HCEC 1CT (cell line): ENCODE measurements around the gene DLGAP3.

Experiments used
- DNase-seq: peaks from one replicate; pipeline ENCODE4 v3.0.0-alpha.2; 2017

Gene DLGAP3

DNA sequence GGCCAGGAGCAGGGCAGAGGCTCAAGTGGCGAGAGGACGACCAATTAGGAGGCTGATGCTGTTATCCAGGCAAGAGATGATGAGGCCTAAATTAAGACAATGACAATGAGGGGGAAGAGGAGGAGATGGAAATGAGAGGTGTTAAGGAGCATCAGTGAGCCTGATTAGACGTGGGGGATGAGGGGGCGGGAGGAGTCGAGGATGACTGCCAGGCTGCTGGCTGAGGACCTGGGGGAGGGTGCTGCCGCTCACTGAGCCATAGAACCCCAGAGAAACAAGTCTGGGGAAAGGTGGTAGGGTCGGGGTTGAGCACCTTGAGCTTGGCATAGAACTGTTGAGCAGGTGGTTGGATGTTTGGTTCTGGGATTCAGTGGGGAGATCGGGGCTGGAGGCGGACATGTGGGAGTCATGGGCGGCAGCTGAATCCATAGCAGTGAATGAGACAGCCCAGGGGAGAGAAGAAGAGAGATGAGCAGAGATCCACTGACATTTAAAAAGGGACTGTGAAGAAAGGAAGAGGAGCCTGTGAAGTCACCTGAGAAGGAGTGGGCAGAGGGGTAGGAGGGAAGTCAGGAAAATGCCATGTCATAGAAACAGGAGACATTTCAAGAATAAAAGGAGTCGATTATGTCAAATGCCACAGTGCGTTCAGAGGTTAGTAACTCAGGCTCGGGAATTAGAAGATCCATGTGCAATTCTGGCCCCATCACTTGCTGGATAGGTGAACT, 28.5 kb downstream of the DLGAP3 start:
- no peak for DNase-seq

DNA sequence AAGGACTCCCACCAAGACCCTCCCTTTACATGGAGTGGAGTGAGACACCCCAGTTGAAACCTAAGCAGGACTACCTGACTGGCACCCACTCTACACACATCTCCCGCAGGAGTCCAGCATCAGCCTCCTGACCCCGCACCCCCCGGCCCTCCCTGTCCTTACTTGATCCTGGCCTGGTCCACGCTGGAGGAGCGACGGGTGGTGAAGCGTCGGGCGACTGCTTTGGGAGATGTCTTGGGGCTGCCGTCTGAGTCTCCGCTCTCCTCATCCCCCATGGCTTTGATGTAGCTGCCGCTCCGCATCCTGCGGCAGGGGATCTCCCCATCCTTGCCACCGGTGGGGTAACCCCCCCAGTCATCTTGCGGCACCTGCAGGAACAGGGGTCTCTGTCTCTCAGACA, 29.5 kb downstream of the DLGAP3 start:
- no peak for DNase-seq

DNA sequence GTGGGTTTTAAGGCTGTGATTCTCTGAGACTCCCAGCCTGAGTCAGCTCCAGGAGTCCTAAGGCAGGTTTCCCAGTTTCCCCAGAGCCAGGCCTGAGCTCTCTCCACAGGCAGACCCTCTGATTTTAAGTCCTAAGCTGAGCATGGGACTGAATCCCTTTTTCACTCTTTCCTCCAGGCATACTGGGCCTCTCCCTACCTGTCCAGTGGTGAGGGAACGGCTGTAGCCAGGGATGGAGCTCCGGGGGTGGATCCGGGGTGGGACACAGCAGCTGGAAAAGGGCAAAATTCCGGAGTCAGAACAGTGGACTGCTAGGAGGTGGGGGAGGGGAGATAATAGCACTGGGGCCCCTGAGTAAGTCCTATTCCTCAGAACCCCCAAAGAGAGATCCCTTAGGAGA, 30.0 kb downstream of the DLGAP3 start:
- DNase-seq = no peak

DNA sequence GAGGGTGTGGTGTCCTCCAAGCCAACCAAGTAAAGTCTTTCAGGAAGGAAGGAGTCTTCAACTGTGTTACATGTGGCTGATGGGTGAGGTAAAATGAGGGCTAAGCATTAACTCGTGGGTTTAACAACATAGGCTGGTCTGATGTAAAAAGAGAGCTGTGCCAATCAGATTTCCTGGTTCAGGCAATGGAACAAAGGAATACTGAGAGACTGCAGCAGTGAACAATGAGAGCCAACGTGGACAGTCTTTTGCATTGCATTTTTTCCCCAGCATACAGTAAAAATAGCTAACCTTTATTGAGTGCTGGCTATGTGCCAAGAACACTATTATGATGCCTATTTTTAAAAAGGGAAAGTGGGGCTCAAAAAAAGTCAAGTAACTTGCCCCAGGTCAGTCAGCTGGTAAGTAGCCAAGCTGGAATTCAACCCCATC, 31.1 kb downstream of the DLGAP3 start:
- no peak for DNase-seq

DNA sequence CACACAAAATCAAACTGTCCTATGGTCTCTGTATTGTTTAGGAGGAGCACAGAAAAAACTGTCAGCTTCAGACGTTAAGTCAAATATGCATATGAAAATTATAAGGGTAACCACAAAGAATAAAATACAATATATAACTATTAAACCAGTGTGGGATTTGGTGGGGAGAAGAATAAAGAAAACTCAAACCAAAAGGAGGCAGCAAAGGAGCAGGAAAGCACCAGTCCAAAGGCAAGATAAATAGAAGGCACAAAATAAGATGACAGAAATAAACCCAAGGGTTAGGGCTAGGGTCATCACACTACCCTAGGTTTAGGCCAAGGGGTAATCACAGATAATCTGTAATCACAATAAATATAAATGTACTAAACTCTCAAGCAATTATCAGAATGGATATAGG, 32.8 kb downstream of the DLGAP3 start:
- no peak for DNase-seq

DNA sequence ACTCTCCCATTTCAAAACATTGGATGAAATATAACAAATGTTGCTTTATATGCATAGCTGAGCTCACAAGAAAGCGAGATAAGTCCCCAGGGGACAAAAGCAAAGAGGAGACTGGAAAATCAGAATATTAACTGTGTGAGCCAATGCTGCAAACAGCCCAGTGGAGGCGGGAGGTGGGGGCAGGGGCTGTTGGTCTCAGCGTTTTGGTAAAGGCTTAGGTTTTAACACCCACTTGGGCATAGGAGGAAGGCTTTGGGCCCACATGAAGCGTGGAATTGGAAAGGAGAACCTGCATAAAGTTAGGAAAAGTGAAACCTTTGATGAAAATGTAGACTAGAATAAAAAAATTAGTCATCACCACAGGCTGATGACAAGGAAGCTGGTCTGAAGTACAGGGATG, 39.7 kb downstream of the DLGAP3 start:
- DNase-seq = no peak

DNA sequence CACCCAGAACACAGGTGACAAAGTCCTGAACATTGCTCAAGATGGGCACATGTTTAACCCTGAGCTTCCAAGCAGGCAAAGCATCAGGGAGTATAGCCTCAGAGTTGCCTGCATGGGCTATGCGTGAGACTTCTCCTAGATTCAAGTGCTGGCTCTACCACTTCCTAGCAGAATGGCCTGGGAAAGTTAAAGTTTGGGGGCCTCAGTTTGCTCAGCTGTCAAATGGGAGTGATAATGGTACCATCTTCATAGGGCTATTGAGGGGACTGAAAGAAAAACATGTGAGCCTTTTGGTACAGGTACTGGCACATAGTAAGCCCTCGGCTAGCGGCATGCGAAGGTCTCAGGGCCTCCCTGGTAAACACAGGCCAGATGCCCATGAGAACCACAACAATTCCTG, 41.9 kb downstream of the DLGAP3 start:
- DNase-seq = no peak

- no peak for DNase-seq
These were observed 43.8 kb downstream of the DLGAP3 start for GRCh38 chr1:34885405-34886247.

GRCh38 chr1:34884961-34885360, 44.5 kb downstream of the DLGAP3 start:
- DNase-seq = no peak

GRCh38 chr1:34884536-34884935, 44.9 kb downstream of the DLGAP3 start:
- no peak for DNase-seq

DNA sequence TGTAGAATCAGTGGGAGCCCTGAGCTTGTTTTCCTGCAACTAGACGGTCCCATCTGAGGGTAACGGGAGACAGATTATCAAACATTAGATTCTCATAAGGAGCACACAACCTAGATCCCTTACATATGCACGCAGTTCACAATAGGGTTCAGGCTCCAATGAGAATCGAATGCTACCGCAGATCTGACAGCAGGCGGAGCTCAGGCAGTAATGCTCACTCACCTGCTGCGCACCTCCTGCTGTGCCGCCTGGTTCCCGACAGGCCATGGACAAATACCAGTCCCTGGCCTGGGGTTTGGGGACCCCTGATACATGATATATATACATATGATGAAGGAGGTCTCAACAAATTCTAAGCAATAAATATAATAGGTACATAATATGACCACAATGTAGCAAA, 50.2 kb downstream of the DLGAP3 start:
- DNase-seq = no peak

DNA sequence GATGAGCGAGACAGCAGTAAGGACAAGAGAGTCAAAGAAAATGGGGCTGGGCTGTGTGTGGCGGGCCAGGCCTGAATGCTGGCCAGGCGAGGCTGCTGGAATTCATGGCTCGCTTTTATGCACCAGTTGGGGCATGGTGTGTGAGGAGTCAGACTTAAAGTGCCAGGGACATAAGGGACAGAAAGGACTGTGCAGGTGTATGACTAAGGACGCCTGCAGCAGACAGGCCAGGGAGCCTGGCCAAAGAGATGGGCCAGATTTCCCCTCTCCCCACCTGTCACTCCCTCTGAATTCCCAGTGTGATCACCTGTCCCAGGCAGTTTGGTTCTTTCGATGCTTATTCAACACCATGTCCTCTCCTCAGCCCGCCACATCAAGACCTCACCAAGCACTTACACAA, 53.0 kb downstream of the DLGAP3 start:
- no peak for DNase-seq

- no peak for DNase-seq
These were observed 55.0 kb downstream of the DLGAP3 start for GRCh38 chr1:34874296-34874952.

- DNase-seq = no peak
These were observed 57.3 kb downstream of the DLGAP3 start for GRCh38 chr1:34872133-34872503.

DNA sequence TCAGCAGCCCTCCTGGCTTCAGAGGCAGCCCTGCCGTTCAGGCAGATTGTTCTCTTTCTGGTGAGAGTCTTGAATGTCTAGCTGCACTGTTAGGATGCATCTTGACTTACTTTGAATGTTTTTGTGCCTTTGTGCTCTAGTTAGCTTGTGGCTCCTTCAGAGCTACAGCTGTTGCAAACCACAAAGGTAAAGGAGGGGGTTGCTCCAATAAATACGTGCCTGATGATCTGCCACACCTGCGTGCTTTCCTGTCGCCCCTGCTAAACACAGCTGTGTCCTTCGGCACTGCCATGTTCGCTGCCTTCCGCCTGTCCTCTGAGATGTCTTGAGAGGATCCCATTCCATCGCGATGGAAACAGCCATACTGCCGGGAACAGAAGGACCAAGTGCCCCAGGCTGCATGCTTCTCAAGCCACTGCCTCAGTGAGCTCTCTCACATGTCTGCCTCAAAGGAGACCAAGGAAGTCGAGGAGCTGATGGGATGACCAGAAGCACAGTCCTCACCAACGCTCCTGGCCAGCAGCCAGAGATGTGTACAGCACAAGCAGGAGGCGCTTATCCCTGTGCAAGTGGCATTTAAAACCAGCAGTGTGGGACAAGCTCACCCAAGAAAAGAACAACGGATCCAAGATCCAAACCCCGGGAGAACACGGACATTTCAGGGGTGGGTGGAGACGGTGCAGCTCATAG, 57.9 kb downstream of the DLGAP3 start:
- DNase-seq = no peak

- no peak for DNase-seq
These were observed 59.1 kb downstream of the DLGAP3 start for GRCh38 chr1:34870395-34870794.

DNA sequence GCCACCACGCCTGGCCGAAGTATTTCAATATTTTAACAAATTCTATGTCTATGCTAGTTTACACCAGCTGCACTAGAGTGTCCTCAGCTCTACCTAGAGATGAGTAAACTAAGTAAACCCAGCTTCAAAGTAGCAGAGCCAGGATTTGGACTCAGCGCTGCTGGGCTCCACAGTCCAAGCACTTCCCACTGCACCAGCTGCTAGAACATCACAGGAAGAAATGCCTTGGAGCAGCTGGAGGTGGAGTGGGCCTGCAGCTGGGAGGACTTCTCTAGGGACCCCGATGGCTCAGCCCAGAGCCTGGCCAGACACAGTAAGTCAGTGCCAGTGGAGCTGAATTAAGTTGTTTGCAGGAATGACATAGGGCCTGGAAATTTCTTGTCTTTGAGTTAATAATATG, 59.7 kb downstream of the DLGAP3 start:
- DNase-seq = no peak

DNA sequence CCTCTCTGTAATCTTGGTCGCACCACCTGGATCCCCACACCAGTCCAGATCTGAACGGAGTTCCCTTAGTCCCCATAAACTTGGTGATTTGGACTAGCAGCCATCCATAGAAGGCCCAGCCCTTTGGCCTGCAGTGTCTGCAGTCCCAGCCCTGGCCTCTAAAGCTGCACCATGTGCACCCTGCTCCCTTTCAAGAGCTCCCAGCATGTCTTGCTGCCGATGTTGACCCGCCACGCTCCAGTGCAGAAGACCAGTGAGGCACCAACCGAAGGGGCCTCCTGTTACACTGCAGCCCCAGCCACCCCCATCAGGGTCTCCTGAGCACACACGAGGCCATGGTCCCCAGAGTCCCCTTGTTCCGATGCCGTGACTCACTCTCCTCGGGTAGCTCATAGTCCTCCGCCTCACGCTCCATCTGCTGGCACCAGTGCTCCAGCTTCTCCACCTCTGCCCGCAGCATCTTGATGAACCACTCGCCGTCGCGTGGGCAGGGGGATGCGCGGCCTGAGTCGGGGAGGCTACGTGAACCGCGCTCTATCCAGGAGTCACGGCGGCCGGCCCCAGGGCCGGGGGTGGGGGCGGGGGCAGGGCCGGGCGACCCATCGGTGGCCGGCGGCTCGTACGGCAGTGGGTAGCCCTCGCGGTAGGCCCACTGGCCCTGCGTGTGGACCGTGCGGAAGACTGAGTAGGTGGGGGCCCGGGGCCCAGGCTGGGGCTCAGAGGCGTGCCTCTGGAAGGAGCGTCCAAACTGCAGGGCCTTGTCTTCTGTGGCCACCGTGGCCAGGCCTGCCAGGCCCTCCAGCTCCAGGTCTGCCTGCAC, 61.0 kb downstream of the DLGAP3 start:
- no peak for DNase-seq

DNA sequence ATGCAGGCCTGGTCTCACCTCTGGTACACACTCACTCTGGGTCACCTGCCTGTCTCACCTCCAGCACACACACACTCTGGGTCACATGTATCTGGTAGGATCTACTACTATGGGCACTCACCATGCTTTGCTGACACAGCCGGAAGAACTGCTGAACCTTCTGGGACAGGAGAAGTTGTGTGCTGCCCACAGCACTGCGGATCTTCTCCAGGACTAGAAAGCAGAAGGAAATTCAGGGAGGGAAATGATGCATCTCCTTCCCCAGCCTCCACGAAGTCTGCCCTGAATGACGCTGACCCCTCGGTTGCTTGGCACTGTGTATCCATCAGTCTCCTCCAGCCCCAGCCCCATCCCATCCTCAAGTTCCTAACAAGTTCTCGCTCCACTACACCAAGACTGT, 62.0 kb downstream of the DLGAP3 start:
- DNase-seq = no peak

DNA sequence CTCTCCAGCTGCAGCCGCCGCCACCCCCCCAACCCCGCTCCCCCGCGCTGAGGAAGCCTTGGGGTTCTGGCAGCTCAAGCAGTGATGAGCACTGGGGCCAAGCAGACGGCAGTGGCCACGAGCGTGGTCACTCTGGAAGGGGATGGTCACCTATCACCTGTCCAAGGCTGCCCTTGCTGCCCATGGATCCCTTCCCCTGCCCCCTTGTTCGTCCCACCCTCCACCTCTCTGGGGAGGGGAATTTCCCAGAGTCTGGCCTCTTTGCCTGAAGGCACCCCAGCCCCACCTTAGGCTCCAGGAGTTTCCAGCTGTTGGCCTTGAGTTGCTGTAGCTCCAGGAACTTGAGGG, 62.7 kb downstream of the DLGAP3 start:
- no peak for DNase-seq

DNA sequence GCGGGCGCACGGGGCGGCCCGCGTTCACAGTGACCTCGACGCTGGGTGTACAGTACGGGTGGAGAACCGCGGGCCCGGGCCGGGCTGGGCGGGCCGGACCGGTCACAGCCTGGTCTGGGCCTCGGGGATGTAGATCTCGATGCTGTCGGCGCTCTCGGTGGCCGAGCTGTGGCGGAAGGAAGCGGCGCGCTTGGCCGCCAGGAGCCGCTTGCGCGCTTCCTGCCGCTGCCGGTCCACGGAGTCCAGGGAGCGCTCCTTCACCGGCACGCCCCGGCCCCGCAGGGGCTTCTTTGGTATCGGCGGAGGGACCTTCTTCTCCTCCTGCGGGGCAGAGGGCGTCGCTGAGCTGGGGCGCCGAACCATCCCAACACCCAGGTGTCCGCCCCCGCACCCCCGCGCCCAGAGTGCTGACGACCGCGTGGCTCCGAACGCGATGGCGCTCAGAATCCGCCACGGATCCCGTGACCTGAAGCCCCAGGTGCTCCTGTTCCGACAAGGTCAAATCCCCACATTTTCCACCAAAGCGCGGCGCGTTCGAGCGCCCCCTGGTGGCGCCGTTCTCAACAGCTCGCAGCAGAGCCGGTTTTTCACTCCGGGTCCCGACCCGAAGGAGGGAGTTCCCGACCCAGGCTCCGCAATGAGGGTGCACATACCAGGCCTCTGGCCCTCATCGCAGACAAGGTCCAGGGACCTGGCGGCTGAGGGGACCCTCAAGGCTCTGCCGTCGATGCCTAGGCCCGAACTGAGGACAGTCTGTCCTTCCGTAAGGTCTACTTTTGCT, 63.3 kb downstream of the DLGAP3 start:
- peak; percentile 35 for DNase-seq

DNA sequence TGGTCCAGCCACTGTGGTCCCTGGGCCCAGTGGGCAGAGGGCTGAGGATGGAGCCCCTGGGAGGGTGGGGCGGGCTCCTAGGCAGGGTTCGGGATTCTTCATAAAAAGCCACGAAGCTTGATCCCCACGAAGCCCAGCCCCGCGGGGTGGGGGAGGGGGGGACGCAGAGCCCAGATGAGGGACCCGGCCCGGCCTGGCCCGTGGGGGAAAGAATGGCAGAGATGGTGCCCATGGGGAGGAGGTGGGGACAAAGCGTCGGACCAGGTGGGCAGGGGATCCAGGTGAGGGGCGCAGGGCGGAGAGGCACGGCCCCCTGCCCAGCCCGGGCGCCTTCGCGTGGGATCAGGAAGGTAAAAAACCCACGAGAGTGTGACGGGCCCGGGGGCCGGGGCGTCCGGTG, 63.9 kb downstream of the DLGAP3 start:
- DNase-seq = no peak
